CD4-positive, alpha-beta T cell (primary cell): ENCODE results near the gene NTRK2. TPM values are rescaled to one million over a fixed set of nuclear protein-coding genes. Genes with fewer than 3 reads are reported as not detected.

Source experiments
- ATAC-seq: fragments of 200-7000 bp; cut with Tn5 transposase; one replicate; pipeline ENCODE4 v1.10.0; 2022; ENCODE audit warnings: mild to moderate bottlenecking; ENCODE audit not compliant: poor library complexity
- CTCF ChIA-PET: fragments of 350-600 bp; sonication (Branson Sonifier 250); formaldehyde crosslinking; loops from one replicate; lab custom pipeline; 2021; ENCODE audit warnings: antibody characterized with exemption, inconsistent platforms; lab: Charles Lee
- POLR2A ChIA-PET: fragments of 350-600 bp; sonication (Branson Sonifier 250); formaldehyde crosslinking; loops from one replicate; lab custom pipeline; 2021; ENCODE audit warnings: antibody characterized with exemption, inconsistent platforms; lab: Charles Lee
- DNase-seq, 14 experiments: peaks; one replicate each; pipeline ENCODE4 v3.0.0-alpha.2; 2013 to 2020; ENCODE audit warnings: mixed read lengths in 2 of 14
- H3K27ac ChIP-seq, 2 donors: one replicate each; pipeline versions ENCODE4 v1.5.1 to v1.7.0; 2013; ENCODE audit warnings: low read length in 2 of 2, low read depth in 1 of 2, mild to moderate bottlenecking in 1 of 2
- H3K27me3 ChIP-seq, 2 experiments: 1 replicate in 1 of 2; 2 replicates in 1 of 2; pipeline versions ENCODE4 v1.6.1 to v1.7.0; 2013; ENCODE audit warnings: low read length in 2 of 2, control low read depth in 1 of 2, mild to moderate bottlenecking in 1 of 2, moderate library complexity in 1 of 2; ENCODE audit not compliant: insufficient read depth in 2 of 2, control insufficient read depth in 1 of 2
- H3K36me3 ChIP-seq: one replicate; pipeline ENCODE4 v1.6.1; 2013; ENCODE audit warnings: low read length, control low read depth; ENCODE audit not compliant: insufficient read depth
- H3K4me1 ChIP-seq: one replicate; pipeline ENCODE4 v1.6.1; 2013; ENCODE audit warnings: low read length, control low read depth; ENCODE audit not compliant: insufficient read depth
- H3K4me3 ChIP-seq: one replicate; pipeline ENCODE4 v1.5.1; 2013; ENCODE audit warnings: mild to moderate bottlenecking, low read length, moderate library complexity
- H3K9me3 ChIP-seq, 2 experiments: 1 replicate in 1 of 2; 2 replicates in 1 of 2; pipeline versions ENCODE4 v1.6.1 to v1.7.0; 2013; ENCODE audit warnings: low read length in 2 of 2, mild to moderate bottlenecking in 2 of 2, control low read depth in 1 of 2, moderate library complexity in 1 of 2; ENCODE audit not compliant: control insufficient read depth in 1 of 2, insufficient read depth in 1 of 2
- H3K27ac Mint-ChIP-seq: one replicate; pipeline ENCODE4 v1.8.0; 2020; ENCODE audit warnings: mixed read lengths
- H3K27me3 Mint-ChIP-seq: one replicate; pipeline ENCODE4 v1.8.0; 2021; ENCODE audit warnings: mixed read lengths
- H3K36me3 Mint-ChIP-seq: one replicate; pipeline ENCODE4 v1.8.0; 2021; ENCODE audit warnings: low read depth, mixed read lengths
- H3K4me1 Mint-ChIP-seq: one replicate; pipeline ENCODE4 v1.8.0; 2021; ENCODE audit warnings: low read depth, mixed read lengths
- H3K4me3 Mint-ChIP-seq: one replicate; pipeline ENCODE4 v1.8.0; 2020; ENCODE audit warnings: mild to moderate bottlenecking, mixed read lengths
- H3K9me3 Mint-ChIP-seq: one replicate; pipeline ENCODE4 v1.8.0; 2020; ENCODE audit warnings: mixed read lengths
- CTCF ChIP-seq: fragments of 200-600 bp; IDR thresholded peaks from one replicate; pipeline ENCODE4 v1.8.0; 2022; ENCODE audit warnings: antibody characterized with exemption, mild to moderate bottlenecking
- intact Hi-C, 2 experiments: fragments of 100-400 bp; cut with DNase I in 1 of 2; cut with micrococcal nuclease in 1 of 2; formaldehyde crosslinking; loops; one replicate each; pipeline versions ENCODE4 v1.15.1 to v1.9.0; 2023 to 2025; cut with DNase I, micrococcal nuclease
- total RNA-seq, 174 experiments: library from RNA in 2 of 174; stranded (reverse) in 2 of 174; gene quantifications; one replicate each; pipeline ENCODE4 v1.2.3 and lab custom pipeline; 2021 to 2026

The NTRK2 gene
- total RNA-seq, 2 experiments from 2014 or later, result 0.06 to 0.14 TPM

DNA sequence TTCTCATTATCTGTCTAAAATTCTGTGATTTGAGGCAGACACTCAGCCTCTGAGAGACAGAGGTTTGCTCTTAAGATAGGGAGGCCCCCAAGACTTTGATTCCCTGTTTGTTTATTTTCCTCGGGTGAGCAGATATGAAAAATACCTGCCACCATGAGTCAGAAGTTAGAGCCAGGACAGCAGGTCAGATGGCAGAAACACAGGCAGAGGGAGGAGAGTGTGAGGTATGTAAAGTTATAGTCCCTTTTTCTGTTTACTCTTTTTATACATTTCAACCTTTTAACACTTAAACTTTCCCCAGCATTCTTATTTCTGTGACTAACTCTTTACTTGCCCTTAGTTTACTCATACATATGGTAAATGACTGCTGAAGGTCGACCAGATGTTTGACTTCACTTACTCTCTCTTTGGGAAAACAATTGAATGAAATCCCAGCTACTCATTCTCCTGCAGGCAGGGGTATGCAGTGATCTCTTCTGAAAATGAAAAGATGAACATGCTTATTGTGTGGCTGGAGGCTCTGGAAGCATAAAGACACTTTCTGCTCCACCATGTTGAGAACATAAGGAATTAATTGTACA lies 383.8 kb downstream of the NTRK2 start:
- Mint-ChIP-seq H3K36me3 (no peaks in the 10 kb centered on the region), H3K27ac (no peak overlapping the region), H3K27me3 (peaks cover 34% of the 10 kb centered on the region), H3K4me3 (no peak overlapping the region), H3K4me1 (no peaks in the 10 kb centered on the region), H3K9me3 (no peaks in the 10 kb centered on the region)
- no peaks in the 10 kb centered on the region for H3K4me1 ChIP-seq
- no peaks in the 10 kb centered on the region for H3K36me3 ChIP-seq
- no peak for TF ChIP-seq CTCF
- POLR2A ChIA-PET, result no interaction called here
- DNase-seq, result no peak
- H3K27ac ChIP-seq, result no peak overlapping the region
- no peak for ATAC-seq
- intact Hi-C loops, result no loop called here
- no peaks in the 10 kb centered on the region for H3K9me3 ChIP-seq
- no peak overlapping the region for H3K4me3 ChIP-seq
- no peaks in the 10 kb centered on the region for H3K27me3 ChIP-seq
- CTCF ChIA-PET, result no interaction called here

DNA sequence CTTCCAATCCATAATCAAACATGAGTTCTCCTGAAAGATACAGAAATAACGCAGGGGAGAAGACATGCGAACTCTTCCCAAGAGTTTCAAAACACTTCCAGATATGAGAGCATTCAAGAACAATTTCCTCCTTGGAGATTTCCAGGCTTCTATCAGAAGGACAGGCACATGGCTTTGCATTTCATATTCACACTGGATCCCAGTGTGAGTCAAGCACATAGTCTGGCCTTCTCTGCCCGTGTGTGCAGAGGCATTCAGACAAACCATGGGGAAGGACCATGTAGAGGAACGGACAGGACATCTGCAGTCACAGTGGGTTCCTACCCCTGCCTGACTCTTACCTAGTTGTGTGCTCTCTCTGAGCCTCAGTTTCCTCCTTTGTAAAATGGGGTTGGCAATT lies 384.5 kb downstream of the NTRK2 start:
- intact Hi-C loops, result no loop called here
- DNase-seq, result no peak
- POLR2A ChIA-PET, result no interaction called here

DNA sequence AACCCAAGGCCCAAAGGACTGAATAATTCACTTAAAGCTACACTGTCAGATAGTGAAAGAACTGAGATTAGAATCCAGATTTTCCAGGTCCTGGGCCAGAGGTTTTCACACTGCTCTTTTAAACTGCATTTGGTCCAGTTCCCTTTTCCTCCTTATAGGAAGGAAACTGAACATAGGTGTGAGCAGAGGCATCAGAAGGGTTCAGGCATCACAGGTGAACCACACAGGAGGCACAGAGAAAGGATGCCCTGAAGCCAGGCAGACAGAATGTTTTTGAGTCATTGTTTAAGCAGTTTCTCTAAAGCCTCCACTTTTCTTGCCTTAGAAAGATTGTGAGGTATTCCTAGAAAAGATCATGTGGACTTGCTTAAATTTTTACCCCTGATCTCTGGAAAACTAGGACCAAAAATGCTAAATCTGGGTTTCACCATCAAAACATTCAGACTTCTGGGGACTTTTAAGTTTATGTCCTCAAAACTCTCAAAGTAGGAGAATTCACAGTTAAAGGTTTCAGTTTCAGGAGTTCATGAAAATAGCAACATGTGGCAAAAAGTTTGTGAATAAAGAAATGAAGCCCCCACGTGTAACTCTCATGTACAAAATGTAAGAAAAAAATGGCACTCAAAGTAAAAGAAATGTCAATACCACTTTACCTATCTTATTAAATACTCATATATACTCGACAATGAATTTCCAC lies 386.1 kb downstream of the NTRK2 start:
- no peak overlapping the region for H3K4me3 Mint-ChIP-seq
- no peaks in the 10 kb centered on the region for H3K9me3 Mint-ChIP-seq
- DNase-seq (no peak), ATAC-seq (no peak)
- Histone ChIP-seq H3K9me3 (no peaks in the 10 kb centered on the region), H3K27me3 (no peaks in the 10 kb centered on the region), H3K4me3 (no peak overlapping the region), H3K36me3 (no peaks in the 10 kb centered on the region), H3K27ac (no peak overlapping the region), H3K4me1 (no peaks in the 10 kb centered on the region)
- H3K27ac Mint-ChIP-seq, result no peak overlapping the region
- no peaks in the 10 kb centered on the region for H3K36me3 Mint-ChIP-seq
- intact Hi-C loops, result no loop called here
- no peak for TF ChIP-seq CTCF
- no peaks in the 10 kb centered on the region for H3K4me1 Mint-ChIP-seq
- POLR2A ChIA-PET, result no interaction called here
- peaks cover 42% of the 10 kb centered on the region for H3K27me3 Mint-ChIP-seq
- CTCF ChIA-PET, result no interaction called here

More for the DNA sequence above, 384.5 kb downstream of the NTRK2 start:
- no peak for ATAC-seq
- H3K9me3 ChIP-seq, result no peaks in the 10 kb centered on the region
- no peaks in the 10 kb centered on the region for H3K9me3 Mint-ChIP-seq
- no peak overlapping the region for H3K4me3 ChIP-seq
- H3K27ac ChIP-seq, result no peak overlapping the region
- no peaks in the 10 kb centered on the region for H3K36me3 ChIP-seq
- TF ChIP-seq CTCF, result no peak
- no peaks in the 10 kb centered on the region for H3K27me3 ChIP-seq
- H3K4me1 Mint-ChIP-seq, result no peaks in the 10 kb centered on the region
- no peaks in the 10 kb centered on the region for H3K36me3 Mint-ChIP-seq
- H3K4me1 ChIP-seq, result no peaks in the 10 kb centered on the region
- H3K4me3 Mint-ChIP-seq, result no peak overlapping the region
- H3K27ac Mint-ChIP-seq, result no peak overlapping the region
- CTCF ChIA-PET, result no interaction called here
- peaks cover 34% of the 10 kb centered on the region for H3K27me3 Mint-ChIP-seq
